ENCODE data around the gene SLC4A11. TPM values are rescaled to one million over a fixed set of nuclear protein-coding genes. Genes with fewer than 3 reads are reported as not detected.
A peak's percentile ranks its signal among the peaks of the same experiment; 100 is the strongest.
"Not testable (repeated sequence)": the region's sequence is repeated elsewhere in the genome, so short reads cannot be mapped to it uniquely, and the experiment has no call there.

The SLC4A11 gene
- polyA plus RNA-seq, 1 experiment: 0.53 TPM

GRCh38 chr20:3222635-3223600 is 16.1 kb downstream of the SLC4A11 start:
- H3K27me3 ChIP-seq (ENCODE audit: control insufficient read depth, insufficient read depth, low read length): no peaks in the 10 kb centered on the region
- H3K9me3 ChIP-seq (ENCODE audit: control insufficient read depth, insufficient read depth, low read length): no peaks in the 10 kb centered on the region; the same call in 1 of the 2 replicates
- ChIA-PET POLR2A (interaction anchor here (0.6 kb wide), 1 partner anchor 42 kb away, joined by 3 read pairs; no protein-coding TSS in a partner anchor), CTCF (interaction anchor here (1.3 kb wide), 1 partner anchor 94 kb away, joined by 6 read pairs; no protein-coding TSS in a partner anchor)
- no peak overlapping the region for H3K4me3 ChIP-seq (ENCODE audit: low read depth, low read length)
- H3K27ac ChIP-seq (ENCODE audit: low read depth, low read length): no peak overlapping the region
- no peak for DNase-seq (ENCODE audit: low read depth, low spot score)
- TF ChIP-seq CTCF (IDR thresholded peaks at IDR 0.05; ENCODE audit: low read depth, low read length): no peak

- CTCF ChIA-PET: no interaction called here
- POLR2A ChIA-PET: no interaction called here
- no peak for DNase-seq (ENCODE audit: low read depth, low spot score)
- TF ChIP-seq CTCF (IDR thresholded peaks at IDR 0.05; ENCODE audit: low read depth, low read length): no peak
- Histone ChIP-seq H3K4me3 (ENCODE audit: low read depth, low read length) (no peak overlapping the region), H3K9me3 (ENCODE audit: control insufficient read depth, insufficient read depth, low read length) (no peaks in the 10 kb centered on the region; the same call in 1 of the 2 replicates), H3K27me3 (ENCODE audit: control insufficient read depth, insufficient read depth, low read length) (no peaks in the 10 kb centered on the region), H3K27ac (ENCODE audit: low read depth, low read length) (no peak overlapping the region)
Measured at GRCh38 chr20:3221398-3222226, 17.4 kb downstream of the SLC4A11 start.

- Histone ChIP-seq H3K27me3 (ENCODE audit: control insufficient read depth, insufficient read depth, low read length) (no peaks in the 10 kb centered on the region), H3K9me3 (ENCODE audit: control insufficient read depth, insufficient read depth, low read length) (no peaks in the 10 kb centered on the region), H3K27ac (ENCODE audit: low read depth, low read length) (no peak overlapping the region), H3K4me3 (ENCODE audit: low read depth, low read length) (no peak overlapping the region)
- peak; percentile 78 for TF ChIP-seq CTCF (IDR thresholded peaks at IDR 0.05; ENCODE audit: low read depth, low read length)
- ChIA-PET CTCF (interaction anchor here (0.5 to 2.6 kb wide), 26 partner anchors 9 to 183 kb away, joined by 3 to 22 read pairs (median 4); partner anchors contain the start of genes ITPA and SLC4A11), POLR2A (interaction anchor here (0.7 kb wide), 1 partner anchor 24 kb away, joined by 6 read pairs; no protein-coding TSS in a partner anchor)
- no peak for DNase-seq (ENCODE audit: low read depth, low spot score)
Measured at GRCh38 chr20:3218307-3218988, 20.5 kb downstream of the SLC4A11 start.

GRCh38 chr20:3215359-3215917 is 23.6 kb downstream of the SLC4A11 start:
- H3K27me3 ChIP-seq (ENCODE audit: control insufficient read depth, insufficient read depth, low read length); H3K27ac ChIP-seq (ENCODE audit: low read depth, low read length); DNase-seq (ENCODE audit: low read depth, low spot score); H3K4me3 ChIP-seq (ENCODE audit: low read depth, low read length); H3K9me3 ChIP-seq (ENCODE audit: control insufficient read depth, insufficient read depth, low read length); CTCF ChIA-PET; POLR2A ChIA-PET: not testable (repeated sequence)

GRCh38 chr20:3213226-3213625 is 25.8 kb downstream of the SLC4A11 start:
- no peak for TF ChIP-seq CTCF (IDR thresholded peaks at IDR 0.05; ENCODE audit: low read depth, low read length)
- Histone ChIP-seq H3K27ac (ENCODE audit: low read depth, low read length) (no peak overlapping the region), H3K4me3 (ENCODE audit: low read depth, low read length) (no peak overlapping the region), H3K9me3 (ENCODE audit: control insufficient read depth, insufficient read depth, low read length) (no peaks in the 10 kb centered on the region; the same call in 1 of the 2 replicates), H3K27me3 (ENCODE audit: control insufficient read depth, insufficient read depth, low read length) (no peaks in the 10 kb centered on the region)
- ChIA-PET CTCF (no interaction called here), POLR2A (no interaction called here)
- DNase-seq (ENCODE audit: low read depth, low spot score): no peak
